CD4-positive, alpha-beta T cell treated with Interferon gamma for 1 hour (primary cell): ENCODE measurements around the gene DCTD.
"Not testable (repeated sequence)": the region's sequence is repeated elsewhere in the genome, so short reads cannot be mapped to it uniquely, and the experiment has no call there.

Experiments
- DNase-seq: peaks from one replicate; pipeline ENCODE4 v3.0.0-alpha.2; 2020

DCTD gene

DNA sequence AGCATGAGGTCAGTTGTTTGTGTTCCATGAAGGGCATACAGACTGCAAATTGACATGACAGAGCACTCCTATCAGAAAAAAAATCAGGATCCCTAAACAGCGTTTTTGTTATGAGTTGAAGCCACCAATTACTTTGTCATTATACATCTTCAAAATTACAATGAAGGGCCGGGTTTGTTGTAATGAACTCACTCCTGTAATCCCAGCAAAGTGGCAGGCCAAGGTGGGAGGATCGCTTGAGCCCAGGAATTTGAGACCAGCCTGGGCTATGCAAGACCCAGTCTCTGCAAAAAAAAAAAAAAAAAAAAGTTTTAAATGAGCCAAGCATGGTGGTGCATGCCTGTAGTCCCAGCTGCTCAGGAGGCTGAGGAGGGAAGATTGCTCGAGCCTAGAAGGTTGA is 3.5 kb upstream of the DCTD start:
- DNase-seq, result no peak

DNA sequence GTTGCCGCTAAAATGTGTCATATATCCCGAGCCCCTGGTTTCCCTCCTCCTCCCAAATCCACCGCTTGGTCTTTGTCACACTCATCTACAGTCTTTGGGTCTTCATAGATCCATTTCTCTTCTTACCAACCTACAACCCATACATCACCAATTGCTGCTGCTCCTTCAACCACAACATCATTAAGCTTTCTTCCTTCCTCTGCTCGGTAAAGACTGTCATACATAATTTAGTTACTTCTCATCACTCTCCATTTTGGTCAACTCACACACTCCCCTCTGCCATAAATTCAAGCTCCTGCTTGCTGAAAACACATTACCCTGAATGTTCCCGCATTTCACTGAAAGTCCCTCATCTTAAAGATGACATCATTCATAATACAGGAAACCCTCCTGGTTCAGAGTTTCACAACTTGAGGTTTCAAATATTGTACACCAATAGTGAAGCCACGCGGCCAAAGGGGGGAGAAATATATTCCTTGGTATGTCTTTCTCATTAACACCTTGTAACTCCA is 1.7 kb upstream of the DCTD start:
- peak; percentile 6 for DNase-seq

DNA sequence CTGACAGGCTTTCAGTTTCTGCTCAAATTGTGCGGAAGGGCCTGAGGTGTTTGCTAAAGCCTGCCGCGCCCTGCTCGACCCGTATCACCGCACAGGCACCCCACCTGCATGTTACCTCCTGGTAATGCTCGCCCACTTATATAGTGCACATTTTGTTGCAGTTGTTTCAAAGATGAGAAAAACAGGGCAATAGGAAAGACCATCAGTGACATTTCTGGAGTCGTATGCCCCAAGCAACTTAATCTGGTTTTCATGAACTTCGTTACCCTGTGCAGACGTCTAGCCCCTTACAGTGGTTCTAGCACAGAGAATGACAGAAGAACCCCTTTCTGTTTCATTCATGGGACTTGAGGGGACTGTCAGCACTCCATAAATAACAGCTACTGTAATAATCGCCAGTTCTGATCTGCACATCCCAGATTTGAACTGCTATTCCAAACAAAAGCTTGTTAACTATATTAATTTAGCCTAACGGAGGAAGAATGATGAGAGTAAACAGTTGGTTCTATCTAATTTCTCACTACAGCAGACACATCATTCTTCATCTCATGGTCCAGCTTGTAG is 940 bp upstream of the DCTD start:
- no peak for DNase-seq

DNA sequence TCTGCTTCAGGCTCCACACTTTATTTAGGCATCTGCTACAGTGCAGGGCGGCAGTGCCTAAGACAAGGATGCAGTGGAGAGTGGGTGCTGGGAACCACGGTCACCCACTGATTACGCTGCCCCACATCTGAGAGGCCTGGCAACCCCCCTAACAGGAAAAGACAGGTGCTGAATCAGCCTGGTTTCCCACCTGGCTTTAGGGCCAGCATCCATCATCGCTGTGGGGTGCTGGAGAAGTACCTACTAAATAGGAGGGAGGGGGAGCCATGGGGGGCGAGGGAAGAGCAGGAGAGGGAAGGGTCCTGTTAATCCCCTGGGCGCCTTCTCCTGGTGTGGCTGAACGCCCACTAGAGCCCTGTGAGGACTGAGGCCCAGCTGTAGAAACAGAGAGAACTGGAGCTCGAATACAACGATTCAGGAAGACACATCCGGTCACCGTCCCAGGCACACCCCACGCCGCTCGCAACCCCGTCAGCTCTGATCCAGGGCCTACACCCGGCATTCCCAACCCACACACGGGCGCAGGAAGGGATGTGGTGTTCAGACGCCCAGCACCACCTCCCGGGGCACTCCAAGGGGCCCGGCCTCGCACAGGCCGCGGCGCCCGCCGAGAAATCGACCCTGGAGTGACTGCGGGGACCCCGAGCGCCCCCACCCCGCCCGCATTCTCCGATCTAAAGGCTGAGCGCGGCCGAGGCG is 554 bp downstream of the DCTD start:
- no peak for DNase-seq

DNA sequence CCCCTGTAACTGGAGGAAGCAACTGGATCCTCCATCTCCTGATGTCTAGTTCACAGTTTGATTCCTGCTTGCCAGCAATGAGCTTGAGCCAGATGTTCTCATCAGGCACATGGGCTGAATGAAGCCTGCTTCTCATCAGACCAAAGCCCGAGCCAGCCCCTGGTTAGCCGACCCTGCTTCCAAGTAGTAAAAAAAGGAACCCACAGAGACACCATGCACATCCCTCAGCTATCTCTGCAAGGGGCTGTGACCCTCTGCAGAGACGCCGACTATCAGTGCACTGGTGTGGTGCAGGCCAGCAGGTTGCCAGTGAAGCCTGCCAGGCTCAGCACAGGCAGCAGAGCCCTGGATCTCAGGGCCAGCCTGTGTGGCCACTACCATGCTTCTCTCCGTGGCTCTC is 2.8 kb downstream of the DCTD start:
- DNase-seq, result no peak

DNA sequence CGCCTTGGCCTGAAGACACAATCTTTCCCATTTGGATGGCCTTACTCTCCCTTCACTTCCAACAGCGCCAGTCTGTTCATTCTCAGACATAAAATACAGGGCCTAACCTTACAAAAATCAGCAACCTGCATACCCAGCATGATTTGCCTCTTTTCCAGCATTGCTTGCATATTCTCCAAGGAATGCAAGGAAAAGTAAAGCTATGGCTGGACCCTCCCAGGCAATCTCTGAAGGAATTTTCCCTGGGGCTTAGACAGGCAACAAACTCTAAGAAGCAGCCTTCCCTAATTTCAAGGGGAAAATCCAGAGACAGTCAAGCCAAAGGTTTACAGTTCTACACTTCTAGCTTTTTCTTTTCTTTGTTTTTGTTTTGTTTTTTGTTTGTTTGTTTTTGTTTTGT is 3.6 kb downstream of the DCTD start:
- no peak for DNase-seq

DNA sequence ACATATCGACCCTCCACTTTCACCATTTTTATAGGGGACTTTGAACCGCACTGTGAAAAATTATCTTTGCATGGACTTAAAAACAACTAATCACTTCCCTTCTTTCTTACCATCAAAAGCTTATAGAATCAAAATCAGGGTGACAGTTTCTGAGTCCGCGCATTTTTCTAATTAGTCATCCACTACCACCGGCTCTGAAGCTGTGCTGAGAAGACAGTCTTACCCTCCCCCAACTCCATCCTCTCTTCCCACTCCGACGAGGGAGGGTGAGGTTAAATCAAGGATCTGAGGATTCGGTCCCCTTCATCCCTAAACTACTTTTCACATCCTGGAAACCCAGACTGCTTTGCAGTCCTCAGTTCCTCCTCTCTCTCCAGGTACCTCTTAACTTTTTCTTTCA is 4.2 kb downstream of the DCTD start:
- no peak for DNase-seq

DNA sequence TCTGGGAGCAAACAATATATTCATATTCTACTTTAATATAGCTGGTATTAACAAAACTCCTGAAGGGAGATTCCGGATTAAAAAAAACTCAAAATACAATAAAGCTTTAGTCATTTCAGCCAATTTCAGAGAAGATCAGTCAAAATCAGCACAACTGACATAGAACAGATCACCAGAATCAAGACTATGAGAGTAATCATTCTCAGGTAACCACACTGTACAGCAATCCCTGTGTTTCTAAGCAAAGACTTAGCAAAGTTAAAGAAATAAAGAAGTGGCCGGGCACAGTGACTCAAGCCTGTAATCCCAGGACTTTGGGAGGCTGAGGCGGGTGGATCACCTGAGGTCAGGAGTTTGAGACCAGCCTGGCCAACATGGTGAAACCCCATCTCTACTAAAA is 9.1 kb downstream of the DCTD start:
- DNase-seq, result no peak

DNA sequence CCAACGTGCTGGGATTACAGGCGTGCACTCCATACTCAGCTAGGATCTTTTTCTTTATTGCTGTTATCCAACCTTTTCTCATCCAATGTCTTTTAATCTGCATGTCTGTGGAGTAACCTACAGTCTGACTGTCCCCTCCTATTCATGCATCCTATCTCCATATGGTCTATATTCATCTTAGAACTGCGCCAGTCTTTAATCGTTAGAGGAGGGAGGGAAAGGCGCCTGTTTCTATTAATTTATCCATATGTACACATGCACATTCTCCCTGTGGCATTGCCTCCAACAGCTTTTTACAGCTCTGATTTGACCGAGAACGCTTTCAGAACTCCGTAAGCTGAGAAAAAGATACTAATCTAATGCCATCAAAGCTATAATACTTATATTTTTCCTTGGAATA is 9.8 kb downstream of the DCTD start:
- DNase-seq, result no peak

DNA sequence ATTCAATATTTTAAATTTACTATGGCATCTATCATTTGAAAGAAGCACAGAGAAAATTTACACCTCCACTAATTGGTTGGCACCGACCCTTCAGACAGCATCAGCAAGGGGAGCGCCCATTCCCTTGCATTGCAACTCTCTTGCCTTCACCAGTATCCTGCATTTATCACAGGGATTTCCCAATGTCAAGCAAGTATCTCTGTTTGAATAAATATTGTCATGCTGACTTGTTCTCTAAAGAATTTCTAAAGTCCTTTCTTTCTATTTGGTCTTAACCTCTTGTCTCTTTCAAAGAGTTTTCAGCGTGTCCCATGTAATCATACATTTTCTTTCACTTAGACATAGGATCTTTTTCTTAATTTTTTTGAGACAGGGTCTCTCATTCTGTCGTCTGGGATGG is 10.4 kb downstream of the DCTD start:
- DNase-seq, result no peak

DNA sequence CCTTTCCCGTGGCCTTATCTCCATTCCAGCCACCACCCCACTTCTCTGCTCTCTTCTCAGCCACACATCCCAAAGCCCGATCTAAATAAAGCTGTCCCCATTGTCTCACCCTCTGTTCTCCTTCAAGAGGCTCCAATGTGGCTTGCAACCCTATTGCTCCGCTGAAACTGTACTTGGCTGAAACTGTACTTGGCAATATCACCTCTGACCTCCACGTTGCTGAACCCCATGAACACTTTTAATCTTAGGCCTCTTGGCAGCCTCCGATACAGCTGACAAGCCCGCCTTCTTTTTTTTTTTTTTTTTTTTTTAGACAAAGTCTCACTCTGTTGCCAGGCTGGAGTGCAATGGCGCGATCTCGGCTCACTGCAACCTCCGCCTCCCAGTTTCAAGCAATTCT is 12.1 kb downstream of the DCTD start:
- DNase-seq, result no peak

DNA sequence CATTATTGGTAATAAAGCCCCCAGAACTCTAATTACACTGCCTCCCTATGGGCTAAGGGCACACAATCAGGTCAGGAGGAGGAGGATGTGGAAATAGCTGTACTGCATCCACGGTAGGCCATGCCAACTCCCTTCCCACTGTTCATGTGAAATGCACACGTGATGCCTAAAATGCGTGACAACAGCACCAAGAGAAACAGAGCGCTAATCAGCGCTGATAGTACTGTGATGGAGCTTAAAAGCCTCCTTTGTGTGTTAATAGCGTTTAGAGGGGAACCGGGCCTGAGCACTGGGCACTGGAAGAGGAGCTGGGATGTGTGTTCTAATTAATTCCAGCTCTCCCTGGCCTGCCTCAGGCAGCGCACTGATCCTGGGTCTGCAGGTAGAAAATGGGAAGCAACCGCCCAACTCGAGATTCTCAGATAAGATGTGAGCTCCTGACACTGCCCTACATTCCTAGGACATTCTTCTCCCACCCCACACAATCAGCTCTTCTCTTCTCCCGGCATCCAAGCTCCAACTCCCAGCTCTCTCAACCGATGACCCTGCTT is 12.9 kb downstream of the DCTD start:
- no peak for DNase-seq

DNA sequence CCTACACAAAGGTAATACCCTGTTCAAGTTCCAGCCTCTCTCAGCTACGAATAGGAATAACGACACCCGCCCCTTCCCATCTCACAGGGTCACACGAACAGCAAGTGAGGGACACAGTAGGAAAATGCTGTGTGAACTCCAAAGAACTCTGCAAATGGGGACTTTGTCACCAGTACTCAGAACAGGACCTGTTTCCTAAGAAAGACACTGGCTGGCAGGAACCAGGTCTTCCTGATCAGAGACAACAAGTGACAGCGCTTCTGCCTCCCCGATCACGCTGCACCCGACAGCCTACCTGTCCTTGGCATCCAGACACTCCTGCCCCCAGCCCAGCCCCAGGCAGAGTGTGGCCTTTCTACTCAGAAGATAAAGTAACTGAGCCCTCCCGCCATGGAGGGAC is 14.2 kb downstream of the DCTD start:
- no peak for DNase-seq

DNA sequence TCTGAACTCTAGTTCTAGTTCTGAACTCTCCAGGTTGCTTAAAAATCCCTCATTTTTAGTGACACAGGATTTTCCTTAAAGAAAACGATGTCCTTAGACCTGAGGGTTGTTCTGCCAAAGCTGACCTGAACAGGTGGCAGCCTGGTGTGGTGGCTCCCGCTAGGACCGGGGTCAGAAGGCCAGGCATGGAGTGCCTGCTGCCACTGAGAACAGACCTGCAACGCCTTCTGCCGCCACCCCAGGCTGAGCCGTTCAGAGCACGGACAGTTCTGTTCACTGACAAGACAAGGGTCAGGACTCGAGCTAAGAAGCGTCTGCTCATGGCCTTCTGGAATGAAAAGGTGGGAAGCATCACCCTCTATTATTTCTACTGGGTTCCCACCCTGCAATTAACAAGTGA is 15.8 kb downstream of the DCTD start:
- no peak for DNase-seq

DNA sequence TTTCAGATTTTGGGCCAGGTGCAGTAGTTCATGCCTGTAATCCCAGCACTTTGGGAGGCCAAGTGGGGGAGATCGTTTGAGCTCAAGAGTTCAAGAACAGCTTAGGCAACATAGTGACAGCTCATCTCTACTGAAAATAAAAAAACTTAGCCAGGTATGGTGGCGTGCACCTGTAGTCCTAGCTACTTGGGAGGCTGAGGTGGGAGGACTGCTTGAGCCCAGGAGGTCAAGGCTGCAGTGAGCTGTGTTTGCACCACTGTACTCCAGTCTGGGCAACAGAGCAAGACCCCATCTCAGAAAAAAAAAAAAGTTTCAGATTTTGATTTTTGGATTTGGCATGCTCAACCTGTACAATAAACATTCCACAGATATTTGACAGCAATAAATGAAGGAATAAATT is 17.2 kb downstream of the DCTD start:
- not testable (repeated sequence) for DNase-seq

DNA sequence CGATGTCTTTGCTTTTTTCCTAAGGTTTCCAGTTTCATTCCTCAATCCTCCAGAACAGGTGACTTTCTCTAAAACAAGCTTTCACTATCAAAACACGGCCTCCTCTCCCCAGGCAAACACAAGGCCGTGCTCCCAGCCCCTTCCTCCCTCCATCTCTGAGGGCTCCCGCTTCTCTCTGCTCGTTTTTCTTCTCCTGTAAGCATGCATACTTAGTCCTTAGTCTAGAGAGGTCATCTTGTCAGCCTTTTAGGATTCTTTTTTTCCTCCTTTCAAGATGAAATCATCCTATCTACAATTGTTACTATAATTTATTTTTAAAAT is 18.7 kb downstream of the DCTD start:
- no peak for DNase-seq

DNA sequence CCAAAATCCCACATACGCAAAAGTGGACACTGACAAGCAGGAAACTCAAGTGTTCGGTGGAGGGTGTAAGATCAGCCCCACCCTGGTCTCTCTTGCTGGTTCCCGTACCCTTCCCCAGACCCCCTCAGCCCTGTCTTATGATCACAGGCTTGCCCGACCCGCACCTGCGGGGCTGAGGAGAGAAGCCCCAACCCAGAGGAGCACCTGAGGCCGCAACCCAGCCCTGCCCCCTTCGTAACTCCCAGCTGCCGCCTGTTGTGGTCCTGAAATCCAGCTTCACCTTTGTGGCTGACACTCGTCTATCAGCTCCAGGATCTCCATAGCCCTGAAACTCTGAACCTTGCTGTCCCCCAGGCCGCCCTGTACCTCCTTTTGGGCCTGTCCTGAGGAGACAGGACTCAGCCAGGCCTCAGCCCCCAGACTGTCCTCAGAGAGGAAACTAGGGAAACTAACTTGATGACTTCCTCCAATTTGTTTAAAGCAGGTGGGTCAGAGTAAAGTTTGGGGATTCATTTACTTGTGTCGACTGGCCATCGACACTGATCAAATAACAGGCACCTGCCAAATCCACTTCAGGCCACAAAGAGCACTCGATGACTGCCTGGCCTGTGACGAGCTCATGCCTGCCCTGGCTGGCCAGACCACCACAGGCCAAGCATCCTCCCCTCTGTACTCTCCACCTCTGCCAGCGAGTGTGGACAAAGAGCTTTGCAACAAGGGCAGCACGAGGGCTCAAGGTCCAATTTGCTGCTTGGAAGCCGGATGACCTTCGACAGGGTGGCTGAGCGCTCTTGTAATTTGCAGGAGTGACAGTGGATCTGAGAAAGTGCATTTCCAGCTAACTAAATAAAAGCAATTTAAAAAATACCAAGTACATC is 19.3 kb downstream of the DCTD start:
- DNase-seq, result no peak

DNA sequence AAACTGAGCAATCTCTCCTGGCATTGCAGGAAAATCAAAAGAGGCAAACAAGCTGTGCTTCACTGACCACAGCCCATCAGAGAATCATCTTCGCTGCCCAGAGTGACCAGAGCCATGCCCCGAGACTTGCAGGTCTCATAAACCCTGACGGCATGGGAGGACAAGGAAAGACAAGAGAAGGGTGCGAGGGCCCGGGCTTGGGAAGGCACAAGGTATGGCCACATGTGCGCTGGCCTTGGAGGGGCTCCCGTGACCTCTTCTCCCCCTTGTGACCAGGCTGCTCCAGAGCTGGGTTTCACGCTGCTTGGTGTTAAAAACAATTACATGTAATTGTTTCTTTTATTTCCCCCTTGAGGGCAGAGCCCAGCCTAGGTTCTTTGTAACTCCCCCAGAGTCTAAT is 20.8 kb downstream of the DCTD start:
- DNase-seq, result no peak

DNA sequence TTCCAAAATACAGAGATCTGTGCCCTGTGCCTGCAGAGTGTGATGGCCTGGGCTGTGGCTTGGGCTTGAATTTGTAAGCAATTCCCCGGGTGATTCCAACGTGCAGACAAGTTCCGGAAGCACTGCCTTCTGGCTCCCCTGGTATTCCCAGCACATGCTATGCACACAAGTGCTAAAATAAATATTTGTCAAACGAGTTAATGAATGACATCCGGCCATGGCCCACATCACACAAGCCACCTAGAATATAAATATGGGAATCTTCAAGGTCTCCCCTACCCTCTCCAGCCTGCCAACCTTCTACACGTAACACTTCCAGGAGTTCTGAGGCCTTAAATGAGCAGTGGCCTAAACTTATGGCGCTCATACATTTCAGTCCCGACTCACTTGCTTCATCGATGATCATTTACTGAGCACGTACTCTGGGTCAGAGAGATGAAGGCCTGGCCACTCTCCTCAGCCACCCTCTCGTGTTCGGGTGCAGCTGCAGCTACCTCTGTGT is 21.3 kb downstream of the DCTD start:
- no peak for DNase-seq

DNA sequence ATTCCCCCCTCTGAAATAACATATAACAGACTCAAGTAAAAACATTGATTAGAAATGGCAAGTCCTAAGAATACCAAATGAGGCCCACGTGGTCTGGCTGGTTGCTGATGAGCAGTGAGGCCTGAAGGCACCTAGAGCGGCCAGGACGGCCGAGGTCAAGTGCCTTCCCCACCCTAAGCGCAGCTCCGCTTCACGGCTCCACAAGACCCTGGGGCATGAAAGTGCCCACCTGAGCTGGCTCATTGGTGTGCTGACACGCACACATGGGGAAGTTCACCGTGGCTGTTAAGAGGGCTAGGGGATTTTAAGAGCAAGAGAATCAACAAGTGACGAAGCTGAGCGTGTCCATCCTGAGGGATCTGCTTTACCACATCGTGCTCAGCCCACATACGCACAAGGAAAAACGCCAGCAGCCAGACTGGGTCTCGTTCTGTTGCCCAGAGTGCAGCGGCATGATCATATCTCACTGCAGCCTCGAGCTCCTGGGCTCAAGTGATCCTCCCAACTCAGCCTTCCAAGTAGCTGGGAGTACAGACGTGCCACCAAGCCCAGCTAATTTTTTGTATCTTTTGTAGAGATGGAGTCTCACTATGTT is 22.4 kb downstream of the DCTD start:
- DNase-seq, result no peak

DNA sequence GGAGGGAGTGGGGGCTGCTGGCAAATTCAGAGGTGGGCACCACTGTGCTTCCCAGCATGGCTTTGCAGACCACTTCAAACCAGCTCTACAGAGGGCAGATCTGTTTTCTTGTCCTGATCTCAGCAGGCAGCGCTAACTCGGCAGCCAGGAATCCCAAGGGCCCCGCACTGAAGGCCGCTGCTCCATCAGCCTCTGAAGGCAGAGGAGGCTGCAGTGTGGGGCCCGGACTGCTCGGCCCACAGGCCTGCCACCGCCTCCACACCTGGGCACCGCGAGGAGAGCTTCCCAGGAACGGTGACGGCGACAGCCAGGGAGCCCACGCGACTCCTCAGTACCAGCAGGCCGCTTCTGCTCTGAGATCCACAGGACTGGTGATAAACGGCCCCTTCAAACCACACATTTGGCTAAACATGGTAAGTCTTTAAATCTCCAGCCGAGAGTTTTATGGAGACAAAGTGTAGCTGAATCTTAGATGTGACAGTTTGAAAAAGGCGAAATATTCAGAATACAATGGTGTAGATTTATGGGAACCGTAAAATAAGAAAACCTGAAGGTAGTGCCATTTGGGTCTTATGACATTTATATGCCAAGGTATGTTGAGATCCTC is 23.6 kb downstream of the DCTD start:
- no peak for DNase-seq

DNA sequence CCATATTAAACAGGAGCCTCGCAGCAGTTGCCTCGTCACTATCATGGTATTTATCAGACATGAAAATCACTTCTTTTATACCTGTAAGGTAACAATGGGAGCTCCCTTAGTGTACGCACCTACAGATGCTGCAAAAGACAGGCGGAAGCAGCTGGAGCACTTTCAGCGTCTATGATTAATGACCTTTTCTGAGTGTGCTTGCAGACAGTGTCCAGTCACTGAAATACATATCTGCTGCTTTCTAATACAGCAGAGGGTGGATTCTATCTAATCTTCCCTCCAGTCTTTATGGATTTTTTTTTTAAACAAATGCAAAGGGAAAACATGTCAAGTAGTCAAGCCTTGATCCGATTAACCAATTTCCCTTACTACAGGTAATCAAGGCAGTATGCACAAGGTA is 24.1 kb downstream of the DCTD start:
- DNase-seq, result no peak

DNA sequence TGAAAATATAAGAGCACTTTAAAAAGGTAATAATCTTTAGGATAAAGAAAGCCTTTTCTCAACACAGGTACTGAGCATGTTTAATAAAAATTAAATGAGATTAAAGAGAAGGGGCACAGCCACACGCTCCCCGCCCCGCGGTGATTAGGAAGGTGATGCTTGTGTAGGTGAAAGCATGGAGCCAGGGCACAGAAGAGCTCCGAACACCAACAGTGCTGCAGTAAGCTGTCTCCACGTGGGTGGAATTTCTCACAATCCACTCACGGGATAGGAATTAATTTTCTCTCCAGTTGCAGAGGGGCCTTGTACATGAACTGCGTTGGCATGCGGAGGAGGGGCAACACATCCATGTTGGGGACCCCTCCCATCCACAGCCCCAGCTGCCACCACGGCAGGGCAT is 27.0 kb downstream of the DCTD start:
- no peak for DNase-seq
